B cell (primary cell): Measurements from ENCODE around the gene CACNA1F. TPM values are rescaled to one million over a fixed set of nuclear protein-coding genes. Genes with fewer than 3 reads are reported as not detected.

Experiments used
- ATAC-seq: fragments of 200-7000 bp; cut with Tn5 transposase; one replicate; pipeline ENCODE4 v1.10.0; 2021; ENCODE audit warnings: low read depth, mild to moderate bottlenecking, moderate number of reproducible peaks, moderate library complexity
- CTCF ChIA-PET: fragments of 350-600 bp; sonication (Branson Sonifier 250); formaldehyde crosslinking; loops from one replicate; lab custom pipeline; 2021; ENCODE audit warnings: antibody characterized with exemption, inconsistent platforms; lab: Charles Lee
- POLR2A ChIA-PET: fragments of 350-600 bp; sonication (Branson Sonifier 250); formaldehyde crosslinking; loops from one replicate; lab custom pipeline; 2021; ENCODE audit warnings: antibody characterized with exemption; lab: Charles Lee
- DNase-seq: peaks from one replicate; pipeline ENCODE4 v3.0.0; 2013
- H2AFZ ChIP-seq: 2 replicates; pipeline ENCODE4 v1.6.1; 2012; ENCODE audit warnings: mild to moderate bottlenecking, low read depth, low read length; ENCODE audit not compliant: insufficient read depth, poor library complexity, severe bottlenecking
- H3K27ac ChIP-seq, 2 donors: 1 replicate in 1 of 2; 2 replicates in 1 of 2; pipeline ENCODE4 v1.5.1; 2012 to 2013; ENCODE audit warnings: low read length in 2 of 2, mild to moderate bottlenecking in 2 of 2, moderate library complexity in 1 of 2
- H3K27me3 ChIP-seq, 4 experiments: fragments of 200-600 bp in 1 of 4; sonication (generic) in 1 of 4; replicated peaks in 1 of 4; 1 replicate in 2 of 4; 2 replicates in 2 of 4; pipeline versions ENCODE4 v1.6.1 to v1.7.0; 2013 to 2016; ENCODE audit warnings: low read length in 3 of 4, mild to moderate bottlenecking in 2 of 4, mixed read lengths in 1 of 4, moderate library complexity in 1 of 4; ENCODE audit not compliant: insufficient read depth in 4 of 4, control insufficient read depth in 3 of 4; ENCODE audit errors: control extremely low read depth in 1 of 4
- H3K36me3 ChIP-seq, 2 experiments: replicated peaks in 1 of 2; 1 replicate in 1 of 2; 2 replicates in 1 of 2; pipeline versions ENCODE4 v1.6.1 to v1.7.1; 2013; ENCODE audit warnings: low read length in 1 of 2; ENCODE audit not compliant: insufficient read depth in 2 of 2, control insufficient read depth in 1 of 2; ENCODE audit errors: control extremely low read depth in 1 of 2, extremely low read depth in 1 of 2
- H3K4me1 ChIP-seq, 2 donors: fragments of 200-600 bp in 1 of 2; sonication (generic) in 1 of 2; 1 replicate in 1 of 2; 2 replicates in 1 of 2; pipeline versions ENCODE4 v1.5.1 to v1.6.1; 2013 to 2017; ENCODE audit warnings: low read length in 2 of 2; ENCODE audit not compliant: control insufficient read depth in 2 of 2, insufficient read depth in 2 of 2
- H3K4me2 ChIP-seq: replicated peaks from 2 replicates; pipeline ENCODE3; 2012; ENCODE audit warnings: mild to moderate bottlenecking, low read depth, low read length; ENCODE audit not compliant: poor library complexity, severe bottlenecking
- H3K4me3 ChIP-seq, 5 experiments: fragments of 200-600 bp in 1 of 5; sonication (generic) in 1 of 5; 1 replicate in 3 of 5; 2 replicates in 2 of 5; pipeline versions ENCODE4 v1.5.1 to v1.7.0; 2011 to 2016; ENCODE audit warnings: low read length in 4 of 5, mild to moderate bottlenecking in 4 of 5, low read depth in 2 of 5, control low read depth in 1 of 5, moderate library complexity in 1 of 5; ENCODE audit not compliant: insufficient read depth in 1 of 5; ENCODE audit errors: control extremely low read depth in 1 of 5, extremely low read depth in 1 of 5
- H3K79me2 ChIP-seq: fragments of 200-600 bp; sonication (generic); one replicate; pipeline ENCODE4 v1.6.0; 2016; ENCODE audit warnings: low read length; ENCODE audit not compliant: control insufficient read depth, insufficient read depth
- H3K9ac ChIP-seq: fragments of 200-600 bp; sonication (generic); 2 replicates; pipeline ENCODE4 v1.6.1; 2017; ENCODE audit warnings: mild to moderate bottlenecking, low read length, moderate library complexity
- H3K9me3 ChIP-seq, 3 donors: one replicate each; pipeline versions ENCODE4 v1.6.1 to v1.7.1; 2013; ENCODE audit warnings: low read length in 2 of 3; ENCODE audit not compliant: control insufficient read depth in 2 of 3, insufficient read depth in 1 of 3; ENCODE audit errors: control extremely low read depth in 1 of 3
- H4K20me1 ChIP-seq: 2 replicates; pipeline ENCODE4 v1.6.0; 2012; ENCODE audit warnings: mild to moderate bottlenecking, low read length; ENCODE audit not compliant: insufficient read depth, control insufficient read depth, poor library complexity, severe bottlenecking
- H3K27ac Mint-ChIP-seq: one replicate; pipeline ENCODE4 v1.8.0; 2021; ENCODE audit warnings: mixed read lengths
- H3K27me3 Mint-ChIP-seq: one replicate; pipeline ENCODE4 v1.8.0; 2021; ENCODE audit warnings: mixed read lengths
- H3K4me1 Mint-ChIP-seq: one replicate; pipeline ENCODE4 v1.8.0; 2021; ENCODE audit warnings: mixed read lengths
- H3K4me3 Mint-ChIP-seq: one replicate; pipeline ENCODE4 v1.8.0; 2021; ENCODE audit warnings: mixed read lengths
- H3K9me3 Mint-ChIP-seq: one replicate; pipeline ENCODE4 v1.8.0; 2022; ENCODE audit warnings: mixed read lengths; ENCODE audit not compliant: insufficient read depth
- EZH2 ChIP-seq: IDR thresholded peaks from 2 replicates; pipeline ENCODE4 v1.6.1; 2012; ENCODE audit warnings: borderline replicate concordance, low read depth, mild to moderate bottlenecking, moderate library complexity, low read length; ENCODE audit not compliant: insufficient read depth, poor library complexity, severe bottlenecking
- WGBS: methylation state at CpG from one replicate; pipeline ENCODE4 v1.1.5; 2013; ENCODE audit warnings: missing lambda C conversion rate; ENCODE audit not compliant: insufficient coverage; 5-methylcytosine and 5-hydroxymethylcytosine counted together
- intact Hi-C: fragments of 100-400 bp; cut with micrococcal nuclease; formaldehyde crosslinking; loops from one replicate; pipeline ENCODE4 v1.10.0; 2022
- polyA plus RNA-seq: library from polyadenylated mRNA; depleted of rRNA; stranded (reverse); fragments of >200 nt; gene quantifications from 2 replicates; pipeline ENCODE4 v1.2.3, GENCODE V29; 2012
- total RNA-seq, 2 donors: library from RNA; stranded (reverse); fragments of 120-200 nt in 1 of 2; gene quantifications; 1 replicate in 1 of 2; 2 replicates in 1 of 2; pipeline versions ENCODE4 v1.2.3 to v1.2.4, GENCODE V29; 2013 to 2022
- TF ChIP-seq, protein P1 (sequence below): fragments of 200-600 bp; IDR thresholded peaks from one replicate; pipeline ENCODE4 v1.8.0; 2022; ENCODE audit warnings: antibody characterized with exemption, mild to moderate bottlenecking

CACNA1F gene
- total and polyA plus RNA-seq, 2 donors (not counting 1 experiment from before 2014, with no cell fraction given), result 6.7 to 9.3 TPM

DNA sequence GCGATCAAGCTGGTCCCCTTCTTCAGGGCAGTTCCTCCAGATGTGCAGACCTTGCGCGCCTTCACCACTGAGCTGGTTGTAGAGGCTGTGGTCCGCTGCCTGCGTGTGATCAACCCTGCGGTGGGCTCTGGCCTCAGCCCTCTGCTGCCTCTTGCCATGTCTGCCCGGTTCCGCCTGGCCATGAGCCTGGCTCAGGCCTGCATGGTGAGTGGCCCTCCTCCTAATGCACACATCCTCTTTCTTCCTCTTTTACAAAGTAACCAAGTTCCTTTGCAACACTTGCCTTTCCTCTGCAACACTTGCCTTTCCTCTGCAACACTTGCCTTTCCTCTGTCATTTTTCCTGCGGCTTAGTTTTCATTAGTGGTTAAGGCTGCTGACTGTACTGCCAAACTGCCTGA is 3.9 kb upstream of the CACNA1F start:
- peaks cover 22% of the 10 kb centered on the region for H3K4me1 Mint-ChIP-seq
- ATAC-seq, result peak; percentile 37
- intact Hi-C loops, result no loop called here
- peaks cover 19% of the 10 kb centered on the region for H3K79me2 ChIP-seq
- DNase-seq, result peak; percentile 34
- ChIA-PET CTCF (no interaction called here), POLR2A (interaction anchor here (0.6 kb wide), 1 partner anchor 141 kb away, joined by 5 read pairs; no protein-coding TSS in a partner anchor)
- peak overlapping the region; percentile 34 for H3K4me2 ChIP-seq
- no peak overlapping the region for H3K4me3 ChIP-seq
- H3K9me3 ChIP-seq, result no peaks in the 10 kb centered on the region
- H2AFZ ChIP-seq, result no peak overlapping the region
- TF ChIP-seq EZH2, result no peak
- TF ChIP-seq, protein P1, sequence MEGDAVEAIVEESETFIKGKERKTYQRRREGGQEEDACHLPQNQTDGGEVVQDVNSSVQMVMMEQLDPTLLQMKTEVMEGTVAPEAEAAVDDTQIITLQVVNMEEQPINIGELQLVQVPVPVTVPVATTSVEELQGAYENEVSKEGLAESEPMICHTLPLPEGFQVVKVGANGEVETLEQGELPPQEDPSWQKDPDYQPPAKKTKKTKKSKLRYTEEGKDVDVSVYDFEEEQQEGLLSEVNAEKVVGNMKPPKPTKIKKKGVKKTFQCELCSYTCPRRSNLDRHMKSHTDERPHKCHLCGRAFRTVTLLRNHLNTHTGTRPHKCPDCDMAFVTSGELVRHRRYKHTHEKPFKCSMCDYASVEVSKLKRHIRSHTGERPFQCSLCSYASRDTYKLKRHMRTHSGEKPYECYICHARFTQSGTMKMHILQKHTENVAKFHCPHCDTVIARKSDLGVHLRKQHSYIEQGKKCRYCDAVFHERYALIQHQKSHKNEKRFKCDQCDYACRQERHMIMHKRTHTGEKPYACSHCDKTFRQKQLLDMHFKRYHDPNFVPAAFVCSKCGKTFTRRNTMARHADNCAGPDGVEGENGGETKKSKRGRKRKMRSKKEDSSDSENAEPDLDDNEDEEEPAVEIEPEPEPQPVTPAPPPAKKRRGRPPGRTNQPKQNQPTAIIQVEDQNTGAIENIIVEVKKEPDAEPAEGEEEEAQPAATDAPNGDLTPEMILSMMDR, result no peak
- WGBS, result 21% methylated on average over 7 of the region's 9 CpGs
- H3K9me3 Mint-ChIP-seq, result no peaks in the 10 kb centered on the region
- H3K27me3 Mint-ChIP-seq, result no peaks in the 10 kb centered on the region
- H3K4me3 Mint-ChIP-seq, result peak overlapping the region; percentile 85
- H4K20me1 ChIP-seq, result no peaks in the 10 kb centered on the region
- H3K4me1 ChIP-seq, result peaks cover 12 to 25% of the 10 kb centered on the region in 2 donors
- H3K27me3 ChIP-seq, result no peaks in the 10 kb centered on the region
- peak overlapping the region; percentile 10 to 51 for H3K27ac ChIP-seq
- H3K27ac Mint-ChIP-seq, result peak overlapping the region; percentile 91
- H3K9ac ChIP-seq, result no peak overlapping the region
- H3K36me3 ChIP-seq, result peaks cover 0 to 4% of the 10 kb centered on the region in 2 experiments

- H3K27me3 Mint-ChIP-seq, result no peaks in the 10 kb centered on the region
- no peaks in the 10 kb centered on the region for H3K27me3 ChIP-seq
- no peaks in the 10 kb centered on the region for H3K36me3 ChIP-seq
- intact Hi-C loops, result loop anchor here (2.0 kb wide), 1 partner anchor 77 kb away; no protein-coding TSS in a partner anchor
- H3K79me2 ChIP-seq, result peaks cover 12% of the 10 kb centered on the region
- no peak overlapping the region for H3K4me2 ChIP-seq
- WGBS, result 90% methylated on average over 21 of the region's 56 CpGs
- peaks cover 17 to 39% of the 10 kb centered on the region in 2 donors for H3K4me1 ChIP-seq
- no peaks in the 10 kb centered on the region for H3K9me3 Mint-ChIP-seq
- peaks cover 31% of the 10 kb centered on the region for H3K4me1 Mint-ChIP-seq
- H3K27ac Mint-ChIP-seq, result no peak overlapping the region
- H2AFZ ChIP-seq, result no peak overlapping the region
- POLR2A ChIA-PET, result no interaction called here
- DNase-seq, result no peak
- H3K9ac ChIP-seq, result no peak overlapping the region
- ATAC-seq, result no peak
- no peak overlapping the region for H3K4me3 Mint-ChIP-seq
- no peak overlapping the region for H3K27ac ChIP-seq
- H4K20me1 ChIP-seq, result no peaks in the 10 kb centered on the region
- no peaks in the 10 kb centered on the region for H3K9me3 ChIP-seq
- CTCF ChIA-PET, result no interaction called here
- no peak overlapping the region for H3K4me3 ChIP-seq
- TF ChIP-seq, protein P1, result no peak
- TF ChIP-seq EZH2, result no peak
Measured at GRCh38 chrX:49233887-49234555, 881 bp upstream of the CACNA1F start.
